ENCODE results near the gene RABGGTB.

GRCh38 chr1:75812065-75812464 is 26.0 kb downstream of the RABGGTB start:
- TF ChIP-seq POLR2A (IDR thresholded peaks at IDR 0.05; ENCODE audit: low read length): no peak
- TF ChIP-seq GATA1 (IDR thresholded peaks at IDR 0.05; ENCODE audit: low read depth, low read length): no peak

Measured in erythroblast (primary cell).